ENCODE measurements around the gene CREBL2. TPM values are rescaled to one million over a fixed set of nuclear protein-coding genes. Genes with fewer than 3 reads are reported as not detected.

CREBL2 gene
- total RNA-seq, 1 experiment from 2014 or later = 17.8 TPM

GRCh38 chr12:12686472-12686871, 74.8 kb downstream of the CREBL2 start:
- intact Hi-C loops (cut with micrococcal nuclease; ENCODE audit: unreplicated experiment) = no loop called here
- Histone ChIP-seq H3K27ac (ENCODE audit: low read depth, low read length, poor library complexity, severe bottlenecking) (no peak overlapping the region), H3K4me1 (ENCODE audit: insufficient read depth, low read length, poor library complexity, severe bottlenecking) (no peaks in the 10 kb centered on the region), H3K27me3 (replicated peaks; ENCODE audit: insufficient read depth, low read depth, low read length, poor library complexity) (no peaks in the 10 kb centered on the region), H3K4me3 (ENCODE audit: low read depth, low read length, poor library complexity, severe bottlenecking) (no peak overlapping the region), H3K36me3 (ENCODE audit: insufficient read depth, low read length, poor library complexity, severe bottlenecking) (no peaks in the 10 kb centered on the region), H3K9me3 (ENCODE audit: low read depth, low read length, poor library complexity, severe bottlenecking) (no peaks in the 10 kb centered on the region)
- POLR2A ChIA-PET (ENCODE audit: low non-redundant PET) = no interaction called here
- no TSS peak for BruUV-seq (replicated peaks)
- CTCF ChIA-PET = no interaction called here
- no peak for DNase-seq (ENCODE audit: low spot score)
- no peak for TF ChIP-seq CTCF (conservative IDR thresholded peaks at IDR 0.05; ENCODE audit: low read depth, low read length)
- TF ChIP-seq EZH2 (IDR thresholded peaks at IDR 0.05; ENCODE audit: borderline replicate concordance, low read depth, low read length, poor library complexity, severe bottlenecking) = no peak

GRCh38 chr12:12686925-12687324, 75.2 kb downstream of the CREBL2 start:
- TF ChIP-seq EZH2 (IDR thresholded peaks at IDR 0.05; ENCODE audit: borderline replicate concordance, low read depth, low read length, poor library complexity, severe bottlenecking) (no peak), CTCF (conservative IDR thresholded peaks at IDR 0.05; ENCODE audit: low read depth, low read length) (no peak)
- POLR2A ChIA-PET (ENCODE audit: low non-redundant PET) = no interaction called here
- no TSS peak for BruUV-seq (replicated peaks)
- intact Hi-C loops (cut with micrococcal nuclease; ENCODE audit: unreplicated experiment) = no loop called here
- no peaks in the 10 kb centered on the region for H3K36me3 ChIP-seq (ENCODE audit: insufficient read depth, low read length, poor library complexity, severe bottlenecking)
- no peak overlapping the region for H3K27ac ChIP-seq (ENCODE audit: low read depth, low read length, poor library complexity, severe bottlenecking)
- no peaks in the 10 kb centered on the region for H3K9me3 ChIP-seq (ENCODE audit: low read depth, low read length, poor library complexity, severe bottlenecking)
- no peak overlapping the region for H3K4me3 ChIP-seq (ENCODE audit: low read depth, low read length, poor library complexity, severe bottlenecking)
- no peaks in the 10 kb centered on the region for H3K27me3 ChIP-seq (replicated peaks; ENCODE audit: insufficient read depth, low read depth, low read length, poor library complexity)
- CTCF ChIA-PET = no interaction called here
- H3K4me1 ChIP-seq (ENCODE audit: insufficient read depth, low read length, poor library complexity, severe bottlenecking) = no peaks in the 10 kb centered on the region
- no peak for DNase-seq (ENCODE audit: low spot score)

- CTCF ChIA-PET = interaction anchor here (0.6 kb wide), 2 partner anchors 113 to 632 kb away, joined by 5 to 8 read pairs; no protein-coding TSS in a partner anchor
- Histone ChIP-seq H3K36me3 (ENCODE audit: insufficient read depth, low read length, poor library complexity, severe bottlenecking) (no peaks in the 10 kb centered on the region), H3K27me3 (replicated peaks; ENCODE audit: insufficient read depth, low read depth, low read length, poor library complexity) (no peaks in the 10 kb centered on the region), H3K4me1 (ENCODE audit: insufficient read depth, low read length, poor library complexity, severe bottlenecking) (no peaks in the 10 kb centered on the region), H3K4me3 (ENCODE audit: low read depth, low read length, poor library complexity, severe bottlenecking) (no peak overlapping the region), H3K9me3 (ENCODE audit: low read depth, low read length, poor library complexity, severe bottlenecking) (no peaks in the 10 kb centered on the region), H3K27ac (ENCODE audit: low read depth, low read length, poor library complexity, severe bottlenecking) (no peak overlapping the region)
- TF ChIP-seq CTCF (conservative IDR thresholded peaks at IDR 0.05; ENCODE audit: low read depth, low read length) (no peak), EZH2 (IDR thresholded peaks at IDR 0.05; ENCODE audit: borderline replicate concordance, low read depth, low read length, poor library complexity, severe bottlenecking) (no peak)
- POLR2A ChIA-PET (ENCODE audit: low non-redundant PET) = no interaction called here
- DNase-seq (ENCODE audit: low spot score) = no peak
- intact Hi-C loops (cut with micrococcal nuclease; ENCODE audit: unreplicated experiment) = no loop called here
- no TSS peak for BruUV-seq (replicated peaks)
Measured at GRCh38 chr12:12689647-12690300, 78.1 kb downstream of the CREBL2 start.
